ENCODE results near the gene ARHGAP29.

The ARHGAP29 gene

GRCh38 chr1:94259635-94260289 is 22.4 kb upstream of the ARHGAP29 start:
- no peak for DNase-seq (ENCODE audit: low read depth in 2 of 2)

GRCh38 chr1:94258873-94259331 is 21.5 kb upstream of the ARHGAP29 start:
- no peak for DNase-seq (ENCODE audit: low read depth in 2 of 2)

GRCh38 chr1:94257444-94257843 is 20.1 kb upstream of the ARHGAP29 start:
- no peak for DNase-seq (ENCODE audit: low read depth in 2 of 2)

GRCh38 chr1:94255476-94255875 is 18.1 kb upstream of the ARHGAP29 start:
- no peak for DNase-seq (ENCODE audit: low read depth in 2 of 2)

- DNase-seq (ENCODE audit: low read depth in 2 of 2): no peak
Observed at GRCh38 chr1:94254073-94254810, 16.9 kb upstream of the ARHGAP29 start.

GRCh38 chr1:94253456-94254017 is 16.2 kb upstream of the ARHGAP29 start:
- no peak for DNase-seq (ENCODE audit: low read depth in 2 of 2)

GRCh38 chr1:94250341-94250740 is 13.0 kb upstream of the ARHGAP29 start:
- no peak for DNase-seq (ENCODE audit: low read depth in 2 of 2)

GRCh38 chr1:94248956-94249688 is 11.7 kb upstream of the ARHGAP29 start:
- no peak for DNase-seq (ENCODE audit: low read depth in 2 of 2)

- DNase-seq (ENCODE audit: low read depth in 2 of 2): no peak
Observed at GRCh38 chr1:94247138-94248094, 10.0 kb upstream of the ARHGAP29 start.

GRCh38 chr1:94246692-94247137 is 9.3 kb upstream of the ARHGAP29 start:
- DNase-seq (ENCODE audit: low read depth in 2 of 2): no peak

GRCh38 chr1:94245747-94246438 is 8.5 kb upstream of the ARHGAP29 start:
- no peak for DNase-seq (ENCODE audit: low read depth in 2 of 2)

- no peak for DNase-seq (ENCODE audit: low read depth in 2 of 2)
Observed at GRCh38 chr1:94244816-94245215, 7.4 kb upstream of the ARHGAP29 start.

- no peak for DNase-seq (ENCODE audit: low read depth in 2 of 2)
Observed at GRCh38 chr1:94243665-94244064, 6.3 kb upstream of the ARHGAP29 start.

GRCh38 chr1:94240822-94241221 is 3.4 kb upstream of the ARHGAP29 start:
- DNase-seq (ENCODE audit: low read depth in 2 of 2): no peak

GRCh38 chr1:94239796-94240195 is 2.4 kb upstream of the ARHGAP29 start:
- no peak for DNase-seq (ENCODE audit: low read depth in 2 of 2)

GRCh38 chr1:94239051-94239450 is 1.7 kb upstream of the ARHGAP29 start:
- no peak for DNase-seq (ENCODE audit: low read depth in 2 of 2)

GRCh38 chr1:94236630-94237290 is 624 bp downstream of the ARHGAP29 start:
- DNase-seq (ENCODE audit: low read depth in 2 of 2): no peak

- DNase-seq (ENCODE audit: low read depth in 2 of 2): no peak
Observed at GRCh38 chr1:94236013-94236491, 1.3 kb downstream of the ARHGAP29 start.

- DNase-seq (ENCODE audit: low read depth in 2 of 2): no peak
Observed at GRCh38 chr1:94235189-94236012, 2.0 kb downstream of the ARHGAP29 start.
